C1 segment of cervical spinal cord (tissue), 14 donors: ENCODE results near the gene CMPK2.
A peak's percentile ranks its signal among the peaks of the same experiment; 100 is the strongest.

ENCODE experiments used
- DNase-seq, 14 donors: peaks; one replicate each; lab custom pipeline; 2025; lab: John Stamatoyannopoulos, UW

CMPK2 gene

GRCh38 chr2:6845903-6846302 lies 19.8 kb downstream of the CMPK2 start:
- DNase-seq = no peak

DNA sequence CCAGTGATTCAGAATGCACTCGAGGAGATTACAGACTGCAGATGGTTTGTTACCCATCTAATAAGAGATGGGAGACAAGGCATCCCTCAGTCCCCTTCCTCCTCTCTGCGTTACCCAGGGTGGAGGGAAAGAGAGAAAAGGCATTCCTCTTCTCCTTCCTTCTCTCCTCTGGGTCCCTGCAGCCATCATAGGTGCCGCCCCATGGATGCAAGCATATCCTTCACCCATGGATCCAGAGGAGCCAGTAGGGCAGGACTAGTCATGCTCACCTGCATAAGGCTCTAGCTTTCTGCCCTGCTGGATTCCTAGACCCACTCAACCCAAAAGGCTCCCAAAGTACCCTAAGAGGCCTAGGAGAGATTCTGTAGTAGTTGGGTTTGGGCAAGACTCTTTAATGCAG lies 20.4 kb downstream of the CMPK2 start:
- no peak for DNase-seq

- DNase-seq = no peak
Observed at GRCh38 chr2:6841537-6842287, 24.0 kb downstream of the CMPK2 start.

GRCh38 chr2:6838673-6839319 lies 26.9 kb downstream of the CMPK2 start:
- no peak for DNase-seq

- DNase-seq = no peak
Observed at GRCh38 chr2:6835467-6835866, 30.2 kb downstream of the CMPK2 start.

GRCh38 chr2:6834163-6834562 lies 31.5 kb downstream of the CMPK2 start:
- DNase-seq = no peak

DNA sequence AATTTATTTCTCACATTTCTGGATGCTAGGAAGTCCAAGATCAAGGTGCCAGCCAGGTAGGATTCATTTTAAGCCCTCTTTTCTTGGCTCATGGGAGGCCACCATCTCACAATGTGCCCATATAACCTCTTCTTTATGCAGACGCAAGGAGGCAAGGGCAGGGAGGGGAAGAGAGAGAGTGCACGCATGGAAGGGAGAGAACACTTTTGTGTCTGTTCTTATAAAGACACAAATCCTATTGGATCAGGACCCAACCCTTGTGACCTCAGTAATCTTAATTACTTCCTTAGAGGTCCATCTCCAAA lies 32.5 kb downstream of the CMPK2 start:
- no peak for DNase-seq

DNA sequence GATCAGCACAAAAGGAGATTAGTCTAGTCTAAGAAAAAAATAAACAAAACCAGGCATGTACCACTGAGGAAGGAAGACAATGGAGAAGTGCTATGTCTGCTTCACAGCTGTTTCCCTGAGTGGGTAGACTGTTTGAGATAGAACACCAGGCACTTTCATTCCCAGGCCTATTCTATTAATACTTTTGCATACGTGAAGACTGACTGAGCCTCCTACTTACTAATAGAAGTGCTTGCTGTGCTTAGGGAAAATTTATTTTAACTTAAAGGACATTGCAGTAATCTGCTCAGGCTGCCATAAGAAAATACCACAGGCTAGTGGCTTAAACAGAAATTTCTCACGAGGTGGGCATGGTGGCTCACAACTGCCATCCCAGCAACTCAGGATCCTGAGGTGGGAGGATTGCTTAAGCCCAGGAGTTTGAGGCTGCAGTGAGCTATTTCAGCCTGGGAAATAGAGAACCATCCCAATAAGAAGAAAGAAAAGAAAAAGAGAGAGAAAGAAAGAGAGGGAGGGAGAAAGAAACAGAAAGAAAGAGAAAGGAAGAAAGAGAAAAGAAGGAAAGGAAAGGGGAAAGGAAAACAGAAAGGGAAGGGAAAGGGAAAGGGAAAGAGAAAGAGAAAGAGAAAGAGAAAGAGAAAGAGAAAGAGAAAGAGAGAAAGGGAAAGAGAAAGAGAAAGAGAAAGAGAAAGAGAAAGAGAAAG lies 33.0 kb downstream of the CMPK2 start:
- DNase-seq = no peak

DNA sequence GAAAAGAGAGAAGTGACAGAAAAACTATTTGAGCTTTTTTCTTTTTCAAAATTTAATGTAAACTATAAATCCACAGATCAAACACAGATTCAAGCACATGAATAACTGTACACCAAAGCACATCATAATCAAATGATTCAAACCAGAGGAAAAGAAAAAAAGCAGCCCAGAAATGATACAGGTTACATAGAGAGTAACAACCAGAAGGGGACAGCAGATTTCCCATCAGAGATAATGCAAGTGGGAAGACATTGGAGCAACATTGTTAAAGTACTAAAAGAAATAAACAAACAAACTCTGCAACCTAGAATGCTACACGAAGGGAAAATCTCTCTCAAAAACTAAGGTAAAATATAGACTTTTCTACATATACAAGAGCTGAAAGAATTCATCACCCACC lies 34.5 kb downstream of the CMPK2 start:
- no peak for DNase-seq

GRCh38 chr2:6828299-6828584 lies 37.5 kb downstream of the CMPK2 start:
- DNase-seq = no peak

DNA sequence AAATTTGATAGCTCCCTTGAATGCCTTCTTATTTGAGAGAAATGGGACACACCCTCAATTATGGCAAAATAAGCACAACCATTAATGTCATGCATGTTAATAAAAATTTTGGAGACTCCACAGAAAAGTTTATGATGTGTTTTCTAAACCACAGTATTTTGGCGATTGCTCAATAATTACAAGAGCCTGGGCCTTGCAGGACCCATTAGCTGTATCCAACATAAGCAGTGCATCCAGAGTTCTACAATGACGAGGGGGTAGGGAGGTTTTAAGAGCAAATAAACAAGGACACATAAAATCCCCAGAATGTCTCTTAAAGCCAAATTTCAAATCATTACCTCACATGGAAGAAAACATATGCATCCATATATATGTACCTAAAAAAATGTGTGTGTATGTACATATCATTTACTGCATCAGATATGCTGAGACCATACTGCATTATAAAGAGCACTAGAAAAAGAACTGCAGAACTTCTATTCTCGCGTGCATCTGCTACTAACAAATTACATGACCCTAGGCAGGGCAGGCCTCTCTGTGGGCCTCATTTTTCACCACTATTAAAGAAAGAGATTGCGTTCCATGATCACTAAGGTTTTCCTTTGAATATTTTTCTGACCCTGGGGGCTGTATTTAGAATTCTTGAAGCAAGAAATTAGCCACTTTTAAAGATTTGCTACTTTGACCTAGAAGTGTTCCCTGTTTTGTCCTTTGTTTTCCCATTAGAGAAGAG lies 38.0 kb downstream of the CMPK2 start:
- no peak for DNase-seq

GRCh38 chr2:6826081-6826913 lies 39.4 kb downstream of the CMPK2 start:
- peak in 2 of 14 donors; percentile 3 to 4 for DNase-seq

DNA sequence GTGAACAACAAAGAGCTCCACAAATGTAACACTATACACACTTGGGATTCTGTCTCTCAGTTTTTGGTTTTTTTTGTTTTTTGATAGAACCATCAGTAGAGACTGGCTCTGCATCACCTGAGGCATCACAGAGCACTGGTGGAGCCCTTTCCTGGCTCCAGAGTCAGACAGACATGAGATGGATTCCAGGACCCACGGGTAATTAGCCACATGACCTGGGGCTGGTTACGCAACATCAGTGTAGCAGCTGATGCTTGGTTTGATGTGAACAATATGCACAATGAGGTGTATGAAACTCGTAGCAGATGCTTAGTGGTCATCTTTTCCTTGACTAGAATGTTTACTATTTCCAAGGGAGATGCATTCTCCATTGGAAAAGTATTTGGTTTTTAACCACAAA lies 40.7 kb downstream of the CMPK2 start:
- DNase-seq = no peak

DNA sequence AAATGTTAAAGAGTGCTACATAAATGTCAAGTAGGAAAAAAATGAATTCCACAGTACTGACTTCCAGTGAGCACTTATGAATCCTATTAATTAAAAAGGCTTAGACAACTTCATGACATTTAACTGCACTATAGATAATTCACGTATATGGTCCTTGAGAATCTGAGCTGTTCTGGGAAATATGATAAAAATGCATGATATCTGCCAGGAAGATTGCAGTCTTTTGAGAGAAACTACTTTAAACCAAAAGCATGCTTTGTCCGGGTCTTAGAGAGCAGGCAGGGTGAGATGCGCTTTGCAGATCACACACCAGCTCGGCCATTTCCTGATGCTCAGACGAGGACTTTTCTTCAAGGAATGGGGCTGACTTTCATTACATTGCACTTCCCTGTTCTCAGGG lies 42.6 kb downstream of the CMPK2 start:
- no peak for DNase-seq

DNA sequence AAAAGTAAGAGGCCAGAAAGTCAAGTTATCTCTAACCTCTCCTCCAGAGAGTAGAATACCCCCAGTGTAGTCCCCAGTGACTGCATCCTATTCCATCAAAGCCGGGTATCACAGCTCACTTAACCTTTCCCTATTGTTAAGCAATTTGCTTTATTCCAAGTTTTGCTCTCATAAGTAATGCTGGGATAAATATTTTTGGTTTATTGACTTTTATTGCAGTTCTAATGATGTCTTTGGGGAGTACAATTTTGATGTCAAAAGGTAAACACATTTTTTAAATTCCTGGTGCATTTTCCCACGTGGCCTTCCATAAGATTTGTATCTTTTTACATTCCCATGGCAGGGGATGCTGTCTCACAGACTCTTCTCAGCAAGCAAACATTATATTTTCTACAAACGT lies 43.3 kb downstream of the CMPK2 start:
- no peak for DNase-seq

GRCh38 chr2:6820903-6821584 lies 44.7 kb downstream of the CMPK2 start:
- no peak for DNase-seq

DNA sequence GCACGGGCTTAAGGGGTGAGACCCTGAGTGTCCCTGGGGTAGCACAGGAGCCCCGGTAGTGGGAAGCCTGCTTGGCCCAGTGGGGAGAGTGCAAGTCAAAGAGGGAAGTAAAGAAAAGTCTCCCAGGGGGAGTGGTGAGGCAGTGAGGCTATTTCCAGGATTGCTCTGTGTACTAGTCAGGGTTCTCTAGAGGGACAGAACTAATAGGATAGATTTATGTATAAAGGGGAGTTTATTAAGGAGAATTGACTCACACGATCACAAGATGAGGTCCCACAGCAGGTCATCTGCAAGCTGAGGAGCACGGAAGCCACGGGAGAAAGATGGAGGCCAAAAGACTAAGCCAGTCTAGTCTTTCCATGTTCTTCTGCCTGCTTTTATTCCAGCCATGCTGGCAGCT lies 45.5 kb downstream of the CMPK2 start:
- no peak for DNase-seq

DNA sequence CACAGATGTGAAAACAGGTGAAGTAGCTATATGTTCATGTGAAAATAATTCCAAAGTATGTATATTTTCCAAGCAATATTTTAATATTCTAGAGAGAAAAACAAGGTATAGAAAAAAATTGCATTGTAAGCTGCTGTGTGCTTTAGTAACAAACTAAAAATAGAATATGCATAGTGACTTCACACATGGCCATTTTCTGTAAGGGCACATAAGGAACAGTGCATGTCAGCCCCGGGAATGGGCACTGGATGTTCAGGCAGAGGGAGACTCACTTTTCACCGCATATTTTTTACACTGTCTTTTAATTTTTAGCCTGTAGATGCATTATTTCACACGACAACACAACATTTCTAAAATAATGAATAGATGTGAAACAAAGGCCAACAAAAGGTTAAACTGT lies 46.0 kb downstream of the CMPK2 start:
- no peak for DNase-seq

GRCh38 chr2:6818012-6818411 lies 47.7 kb downstream of the CMPK2 start:
- no peak for DNase-seq

DNA sequence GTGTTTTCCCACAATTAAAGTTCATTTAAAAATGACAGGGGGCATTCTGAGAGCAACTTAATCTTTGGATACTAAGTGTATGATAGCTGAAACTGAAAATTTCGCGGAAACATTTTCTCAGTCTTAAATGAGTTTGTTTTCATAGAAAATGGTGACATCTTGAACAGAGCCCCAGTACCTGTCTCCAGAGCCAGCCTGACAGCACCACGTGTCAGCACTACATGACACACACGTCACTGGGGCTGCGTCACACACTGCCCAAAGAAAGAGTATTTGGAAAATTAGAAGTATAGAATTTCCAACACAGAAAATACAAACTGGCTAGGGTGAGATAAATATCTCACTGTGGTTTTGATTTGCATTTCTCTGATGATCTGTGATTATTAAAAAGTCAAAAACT lies 50.8 kb downstream of the CMPK2 start:
- DNase-seq = no peak

DNA sequence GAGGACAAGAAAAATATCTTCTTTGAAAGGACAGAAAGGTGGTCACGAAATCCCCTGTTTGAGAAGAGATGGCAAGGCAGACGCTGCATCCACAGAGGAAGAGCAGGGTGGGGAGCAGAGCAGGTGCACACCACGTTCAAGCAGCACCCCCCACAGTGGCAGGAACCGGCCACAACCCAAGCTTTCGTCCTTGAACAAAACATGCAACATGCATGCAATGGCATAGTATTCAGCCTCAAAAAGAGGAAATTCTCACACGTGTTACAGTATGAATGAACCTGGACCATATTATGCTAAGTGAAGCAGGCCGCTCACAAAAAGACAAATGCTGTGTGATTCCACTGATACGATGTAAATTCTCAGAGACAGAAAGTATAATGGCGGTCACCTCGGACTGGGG lies 51.4 kb downstream of the CMPK2 start:
- no peak for DNase-seq
